K562 (cell line): Measurements from ENCODE around the gene CDSN. TPM values are rescaled to one million over a fixed set of nuclear protein-coding genes. Genes with fewer than 3 reads are reported as not detected.
A peak's percentile ranks its signal among the peaks of the same experiment; 100 is the strongest.

Experiments
- CBFB ChIP-seq: sonication (generic); formaldehyde crosslinking; IDR thresholded peaks from 2 replicates; pipeline ENCODE4 v1.4.0; 2020; ENCODE audit warnings: mild to moderate bottlenecking, missing genetic modification reagents
- E2F3 ChIP-seq: fragments of 250-450 bp; sonication (Bioruptor Pico); IDR thresholded peaks from 2 replicates; pipeline ENCODE4 v1.4.0; 2020; ENCODE audit warnings: mild to moderate bottlenecking
- GTF2F1 ChIP-seq: IDR thresholded peaks from 2 replicates; pipeline ENCODE4 v1.6.1; 2011; ENCODE audit warnings: low read depth, low read length, improper control_type of control experiment
- HNRNPLL ChIP-seq: fragments of 200-400 bp; formaldehyde crosslinking; IDR thresholded peaks from 2 replicates; pipeline ENCODE4 v1.6.1; 2017; ENCODE audit warnings: low read length, low read depth, mild to moderate bottlenecking; ENCODE audit not compliant: poor library complexity, severe bottlenecking
- MGA ChIP-seq: fragments of 450-650 bp; IDR thresholded peaks from 2 replicates; pipeline ENCODE4 v1.6.1; 2016; ENCODE audit warnings: mild to moderate bottlenecking, moderate library complexity
- NR2C2 ChIP-seq, 2 experiments: fragments of 200-800 bp in 1 of 2; sonication (Bioruptor generic) in 1 of 2; sonication (generic) in 1 of 2; formaldehyde crosslinking in 1 of 2; IDR thresholded peaks; 2 replicates each; pipeline versions ENCODE4 v1.6.1 to v1.8.0; 2016 to 2022; ENCODE audit warnings: mild to moderate bottlenecking in 1 of 2, missing compliant biosample characterization in 1 of 2, missing genetic modification characterization in 1 of 2, missing genetic modification reagents in 1 of 2
- NRF1 ChIP-seq, 2 experiments: fragments of 450-650 bp; IDR thresholded peaks in 1 of 2; conservative IDR thresholded peaks in 1 of 2; 2 replicates each; pipeline ENCODE4 v1.6.1; 2014; ENCODE audit warnings: mild to moderate bottlenecking in 2 of 2
- PML ChIP-seq: IDR thresholded peaks from 2 replicates; pipeline ENCODE4 v1.6.1; 2012; ENCODE audit warnings: low read length, inconsistent platforms
- RB1 ChIP-seq: fragments of 450-650 bp; IDR thresholded peaks from 2 replicates; pipeline ENCODE4 v1.6.1; 2017; ENCODE audit warnings: low read depth, mild to moderate bottlenecking
- SP2 ChIP-seq: IDR thresholded peaks from 2 replicates; pipeline ENCODE4 v1.6.1; 2011; ENCODE audit warnings: mild to moderate bottlenecking, low read depth, low read length, moderate library complexity; ENCODE audit not compliant: poor library complexity, severe bottlenecking; ENCODE audit errors: extremely low read depth
- SRF ChIP-seq, 2 experiments: fragments of 250-450, 450-650 bp in 1 of 2; sonication (Bioruptor Pico) in 1 of 2; sonication (generic) in 1 of 2; formaldehyde crosslinking; IDR thresholded peaks; 2 replicates each; pipeline versions ENCODE4 v1.5.0 to v1.5.1; 2020 to 2022; ENCODE audit warnings: mild to moderate bottlenecking in 1 of 2, missing genetic modification reagents in 1 of 2
- ZFP30 ChIP-seq: fragments of 250-450 bp; sonication (Bioruptor Pico); IDR thresholded peaks from 2 replicates; pipeline ENCODE4 v1.8.0; 2022; ENCODE audit warnings: moderate library complexity, mild to moderate bottlenecking, inconsistent platforms, borderline replicate concordance
- polyA plus RNA-seq, 8 experiments: library from polyadenylated mRNA; depleted of rRNA in 4 of 8; stranded (reverse) in 5 of 8; unstranded in 3 of 8; fragments of >200 nt; fragmentation: Nextera tagmentation in 2 of 8; fragmentation: Illumina TruSeq in 1 of 8; extraction: Ambion mirVana in 2 of 8; extraction: Trizol in 1 of 8; gene quantifications; 2 replicates each; pipeline versions ENCODE4 v1.2.1 to v1.2.3, GENCODE V29; 2011 to 2014; ENCODE audit warnings: inconsistent platforms in 1 of 8, missing spikeins in 1 of 8
- total RNA-seq, 7 experiments: library from RNA; depleted of rRNA in 6 of 7; stranded (reverse); fragments of >200 nt in 6 of 7; fragmentation: Illumina TruSeq in 2 of 7; extraction: Trizol in 2 of 7; gene quantifications; 2 replicates each; pipeline versions ENCODE4 v1.2.1 to v1.2.3, GENCODE V29; 2011 to 2021; ENCODE audit warnings: low replicate concordance in 1 of 7
- TF ChIP-seq, protein P1 (sequence below): fragments of 450-650 bp; formaldehyde crosslinking; IDR thresholded peaks from 2 replicates; pipeline ENCODE4 v1.4.0; 2020; ENCODE audit warnings: mild to moderate bottlenecking, mixed read lengths

The CDSN gene
- total and polyA plus RNA-seq, 9 of the 15 experiments (the other 6 are each of a cell fraction or from before 2014, with no cell fraction given), result not detected

DNA sequence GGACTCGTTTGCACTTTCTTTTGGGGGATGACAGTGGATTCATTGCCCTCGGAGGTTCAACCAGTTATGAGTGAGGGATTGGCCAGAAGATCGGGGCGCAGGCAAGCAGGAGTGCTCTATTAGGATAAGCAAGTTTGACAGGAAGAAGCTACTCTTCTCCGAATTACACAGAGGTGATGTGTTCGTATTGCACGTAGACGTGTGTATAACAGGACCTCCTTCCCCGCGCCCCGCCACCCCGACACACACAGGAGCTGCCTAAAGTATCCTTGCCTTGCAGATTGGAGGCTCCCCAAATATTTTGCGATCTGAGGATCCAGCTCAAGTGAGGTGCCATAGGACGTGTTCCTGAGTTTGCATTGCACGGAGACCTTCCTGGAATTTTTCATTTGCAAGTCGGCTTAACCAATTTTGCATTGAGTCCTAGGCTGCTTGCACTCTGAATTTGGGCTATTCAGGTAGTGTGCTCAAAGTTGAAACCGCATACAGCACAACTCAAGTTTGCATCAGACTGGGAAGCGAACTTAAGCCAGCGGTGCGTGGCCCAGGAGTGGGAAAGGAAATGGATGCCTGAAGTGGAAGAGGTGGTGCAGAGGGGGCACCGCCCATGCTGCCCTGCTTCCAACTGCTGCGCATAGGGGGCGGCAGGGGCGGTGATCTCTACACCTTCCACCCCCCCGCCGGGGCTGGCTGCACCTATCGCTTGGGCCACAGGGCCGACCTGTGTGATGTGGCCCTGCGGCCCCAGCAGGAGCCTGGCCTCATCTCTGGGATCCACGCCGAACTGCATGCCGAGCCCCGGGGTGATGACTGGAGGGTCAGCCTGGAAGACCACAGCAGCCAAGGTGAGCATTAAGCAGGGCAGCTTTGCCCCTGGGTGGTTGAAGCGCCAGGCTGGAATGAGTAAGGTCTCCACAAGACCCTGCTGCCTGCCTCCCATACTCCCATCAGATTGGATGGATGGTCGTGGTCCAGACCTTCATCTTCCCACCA lies 38.9 kb upstream of the CDSN start (continued):
- no peak for TF ChIP-seq MGA
- no peak for TF ChIP-seq CBFB
- TF ChIP-seq ZFP30 (CRISPR knock-in tag), result no peak
- no peak for TF ChIP-seq SP2
- TF ChIP-seq PML, result no peak
- 0 out of 2 replicates have a peak, but pooled peaks have one; percentile 31 for TF ChIP-seq RB1
- TF ChIP-seq NRF1 (conservative IDR thresholded peaks at IDR 0.05 in 1 of 2, IDR thresholded peaks at IDR 0.05 in 1 of 2), result peak in 1 of 2 experiments; percentile 34; a peak in 1 of 4 replicates
- TF ChIP-seq E2F3 (CRISPR knock-in tag), result no peak
- no peak for TF ChIP-seq GTF2F1
- no peak for TF ChIP-seq HNRNPLL
- no peak for TF ChIP-seq NR2C2 (CRISPR knock-in tag; IDR thresholded peaks at IDR 0.05)
- no peak for TF ChIP-seq NR2C2 (tag; IDR thresholded peaks at IDR 0.05)
- TF ChIP-seq, protein P1, sequence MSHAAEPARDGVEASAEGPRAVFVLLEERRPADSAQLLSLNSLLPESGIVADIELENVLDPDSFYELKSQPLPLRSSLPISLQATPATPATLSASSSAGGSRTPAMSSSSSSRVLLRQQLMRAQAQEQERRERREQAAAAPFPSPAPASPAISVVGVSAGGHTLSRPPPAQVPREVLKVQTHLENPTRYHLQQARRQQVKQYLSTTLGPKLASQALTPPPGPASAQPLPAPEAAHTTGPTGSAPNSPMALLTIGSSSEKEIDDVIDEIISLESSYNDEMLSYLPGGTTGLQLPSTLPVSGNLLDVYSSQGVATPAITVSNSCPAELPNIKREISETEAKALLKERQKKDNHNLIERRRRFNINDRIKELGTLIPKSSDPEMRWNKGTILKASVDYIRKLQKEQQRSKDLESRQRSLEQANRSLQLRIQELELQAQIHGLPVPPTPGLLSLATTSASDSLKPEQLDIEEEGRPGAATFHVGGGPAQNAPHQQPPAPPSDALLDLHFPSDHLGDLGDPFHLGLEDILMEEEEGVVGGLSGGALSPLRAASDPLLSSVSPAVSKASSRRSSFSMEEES (CRISPR knock-in tag), result no peak
- no peak for TF ChIP-seq SRF (CRISPR knock-in tag; IDR thresholded peaks at IDR 0.05)
